GM12878 (cell line): ENCODE measurements around the gene MYRF. TPM values are rescaled to one million over a fixed set of nuclear protein-coding genes. Genes with fewer than 3 reads are reported as not detected.

ENCODE experiments used
- ATAC-seq: fragments of 200-7000 bp; cut with Tn5 transposase; 3 replicates; pipeline ENCODE4 v1.9.1; 2020; ENCODE audit warnings: mild to moderate bottlenecking, moderate library complexity
- BruUV-seq: library from RNA; stranded (reverse); fragments of 400-500 nt; replicated peaks from 2 replicates; lab custom pipeline; 2021; lab: Mats Ljungman, UMichigan
- CTCF ChIA-PET: fragments of 300-600 bp; sonication (Branson Sonifier 250); formaldehyde crosslinking; extraction: SDS; loops from one replicate; lab custom pipeline; 2021; ENCODE audit warnings: inconsistent platforms; lab: Yijun Ruan, JAX
- POLR2A ChIA-PET: fragments of 350-600 bp; formaldehyde crosslinking; extraction: SDS; loops from one replicate; lab custom pipeline; 2021; ENCODE audit warnings: inconsistent platforms; lab: Charles Lee
- RAD21 ChIA-PET: fragments of 300-600 bp; sonication (Branson Sonifier 250); formaldehyde crosslinking; loops from one replicate; lab custom pipeline; 2023; ENCODE audit warnings: antibody characterized with exemption; ENCODE audit not compliant: unreplicated experiment; lab: Charles Lee
- SMC1A ChIA-PET: fragments of 300-600 bp; sonication (Branson Sonifier 250); formaldehyde crosslinking; loops from one replicate; lab custom pipeline; 2023; ENCODE audit not compliant: unreplicated experiment, uncharacterized antibody; lab: Charles Lee
- DNase-seq: peaks from one replicate; pipeline ENCODE4 v3.0.0-alpha.2; 2011; ENCODE audit warnings: low read depth, low spot score
- FAIRE-seq: peaks from 3 replicates; lab custom pipeline; 2011; peaks lifted over from hg19 to GRCh38; lab: Jason Lieb, UNC
- H2AFZ ChIP-seq: 2 replicates; pipeline ENCODE4 v1.6.0; 2011; ENCODE audit warnings: low read depth, low read length, control low read depth; ENCODE audit not compliant: control insufficient read depth
- H3K27ac ChIP-seq: 2 replicates; pipeline ENCODE4 v1.5.1; 2011; ENCODE audit warnings: control low read depth; ENCODE audit not compliant: control insufficient read depth, insufficient read depth
- H3K27me3 ChIP-seq, 2 experiments: replicated peaks in 1 of 2; 2 replicates each; pipeline versions ENCODE4 v1.6.0 to v1.6.1; 2011; ENCODE audit warnings: low read length in 1 of 2; ENCODE audit not compliant: control insufficient read depth in 2 of 2, insufficient read depth in 2 of 2
- H3K36me3 ChIP-seq, 2 experiments: 2 replicates each; pipeline ENCODE4 v1.5.1; 2011; ENCODE audit warnings: low read length in 1 of 2; ENCODE audit not compliant: control insufficient read depth in 2 of 2, insufficient read depth in 2 of 2
- H3K4me1 ChIP-seq: 2 replicates; pipeline ENCODE4 v1.6.1; 2011; ENCODE audit warnings: mild to moderate bottlenecking, low read length, moderate library complexity, mixed read lengths; ENCODE audit not compliant: control insufficient read depth, insufficient read depth
- H3K4me2 ChIP-seq: 2 replicates; pipeline ENCODE4 v1.6.0; 2011; ENCODE audit warnings: control low read depth; ENCODE audit not compliant: control insufficient read depth, insufficient read depth
- H3K4me3 ChIP-seq: fragments of 200-600 bp; sonication (generic); 2 replicates; pipeline ENCODE4 v1.5.1; 2016
- H3K79me2 ChIP-seq: 2 replicates; pipeline ENCODE4 v1.6.0; 2011; ENCODE audit warnings: low read length; ENCODE audit not compliant: control insufficient read depth, insufficient read depth
- H3K9ac ChIP-seq: 2 replicates; pipeline ENCODE4 v1.8.0; 2011; ENCODE audit warnings: low read length, control low read depth, mixed read lengths; ENCODE audit not compliant: control insufficient read depth, insufficient read depth
- H3K9me3 ChIP-seq: replicated peaks from 3 replicates; pipeline ENCODE4 v1.5.1; 2011; ENCODE audit warnings: mild to moderate bottlenecking, low read length; ENCODE audit not compliant: control insufficient read depth, insufficient read depth
- H4K20me1 ChIP-seq: 2 replicates; pipeline ENCODE4 v1.6.0; 2011; ENCODE audit not compliant: control insufficient read depth, insufficient read depth
- HDGF ChIP-seq: fragments of 450-650 bp; IDR thresholded peaks from 2 replicates; pipeline ENCODE4 v1.6.1; 2016; ENCODE audit warnings: antibody characterized with exemption
- MTA2 ChIP-seq: fragments of 450-650 bp; IDR thresholded peaks from 2 replicates; pipeline ENCODE4 v1.6.1; 2016; ENCODE audit warnings: low read depth, mild to moderate bottlenecking, moderate library complexity
- MTA3 ChIP-seq: IDR thresholded peaks from 2 replicates; pipeline ENCODE4 v1.6.1; 2012; ENCODE audit warnings: low read length, inconsistent platforms, borderline replicate concordance
- RFX5 ChIP-seq: IDR thresholded peaks from 2 replicates; pipeline ENCODE4 v1.6.1; 2011; ENCODE audit warnings: low read depth, low read length, improper control_type of control experiment
- WGBS: methylation state at CpG from one replicate; pipeline ENCODE4 v1.1.6; 2016; ENCODE audit warnings: low lambda C conversion rate; ENCODE audit not compliant: insufficient replicate concordance, insufficient coverage; ENCODE audit errors: missing lambda C conversion rate; 5-methylcytosine and 5-hydroxymethylcytosine counted together
- in situ Hi-C: fragments of 300-500 bp; cut with MboI; formaldehyde crosslinking; loops from 9 replicates; pipeline ENCODE4 v1.14.3; 2018; ENCODE audit warnings: mixed read lengths
- intact Hi-C: fragments of 100-400 bp; cut with micrococcal nuclease; formaldehyde crosslinking; loops from one replicate; pipeline ENCODE4 v1.14.2; 2022; ENCODE audit not compliant: unreplicated experiment
- polyA plus RNA-seq, 11 experiments: library from polyadenylated mRNA; depleted of rRNA in 4 of 11; unstranded in 6 of 11; stranded (reverse) in 5 of 11; fragments of >200 nt; fragmentation: Nextera tagmentation in 4 of 11; fragmentation: Illumina TruSeq in 1 of 11; extraction: Ambion mirVana in 4 of 11; extraction: Trizol in 1 of 11; gene quantifications; 1 replicate in 1 of 11; 2 replicates in 10 of 11; pipeline versions ENCODE4 v1.2.1 to v1.2.3, GENCODE V29; 2011 to 2016; ENCODE audit warnings: inconsistent platforms in 2 of 11, missing spikeins in 2 of 11, low read depth in 1 of 11
- total RNA-seq, 4 experiments: library from RNA; depleted of rRNA in 3 of 4; stranded (reverse); fragments of >200 nt in 3 of 4; fragmentation: Illumina TruSeq in 1 of 4; extraction: Trizol in 1 of 4; gene quantifications; 2 replicates each; pipeline versions ENCODE4 v1.2.1 to v1.2.3, GENCODE V29; 2013 to 2021

Gene MYRF
- total and polyA plus RNA-seq, 10 of the 15 experiments (the other 5 are each of a cell fraction or from before 2014, with no cell fraction given): 0.27 to 15.6 (median 0.89) TPM

- no peak for TF ChIP-seq HDGF
- TF ChIP-seq, all 136 proteins: peak for 16
Measured at GRCh38 chr11:61828629-61829407, 76.4 kb downstream of the MYRF start (continued).

DNA sequence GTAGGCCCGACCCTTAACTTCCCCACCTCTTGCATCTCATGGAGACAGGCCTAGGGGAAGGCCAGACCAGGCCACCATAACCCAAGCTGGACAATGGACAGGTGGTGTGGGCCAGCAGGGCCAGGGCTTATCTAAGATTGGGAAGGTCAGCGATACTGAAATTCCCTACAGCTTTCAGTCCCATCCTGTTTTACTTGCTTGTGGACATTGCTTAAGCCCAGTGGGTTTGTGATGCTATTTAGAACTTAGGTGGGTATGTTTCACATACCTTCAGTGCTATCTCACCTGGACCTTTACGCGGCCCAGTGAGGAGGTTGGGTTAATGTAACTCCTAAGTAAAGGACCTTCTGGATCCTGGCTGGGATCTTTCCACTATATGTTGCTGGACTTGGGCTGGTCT, 77.4 kb downstream of the MYRF start:
- in situ Hi-C loops (no loop called here), intact Hi-C loops (loop anchor here (5.0 kb wide), 1 partner anchor 137 kb away; the partner anchor contains the start of gene FTH1)
- Histone ChIP-seq H3K9me3 (no peaks in the 10 kb centered on the region), H3K36me3 (peaks cover 0 to 9% of the 10 kb centered on the region in 2 experiments; a peak in 1 of 4 replicates), H4K20me1 (no peaks in the 10 kb centered on the region), H2AFZ (no peak overlapping the region), H3K4me1 (peaks cover 32% of the 10 kb centered on the region), H3K4me3 (peak overlapping the region; percentile 100), H3K27me3 (no peaks in the 10 kb centered on the region), H3K9ac (peak overlapping the region; percentile 95), H3K27ac (peak overlapping the region; percentile 95), H3K79me2 (peaks cover 76% of the 10 kb centered on the region), H3K4me2 (peak overlapping the region; percentile 82)
- ChIA-PET POLR2A (interaction anchor here (0.6 to 6.9 kb wide), 6 partner anchors 12 to 235 kb away, joined by 3 to 167 read pairs (median 18); partner anchors contain the start of gene FADS1), SMC1A (interaction anchor here (2.7 to 6.2 kb wide), 2 partner anchors 13 to 32 kb away, joined by 22 to 67 read pairs; partner anchors contain the start of gene FADS1), RAD21 (interaction anchor here (2.5 to 6.9 kb wide), 3 partner anchors 13 to 73 kb away, joined by 7 to 51 read pairs (median 48); partner anchors contain the start of gene FADS1), CTCF (interaction anchor here (0.9 to 9.7 kb wide), 6 partner anchors 12 to 252 kb away, joined by 3 to 75 read pairs (median 4); partner anchors contain the start of gene FADS1)
- BruUV-seq: no TSS peak
- 60% methylated on average over 4 of the region's 4 CpGs for WGBS
- no peak for FAIRE-seq
- no peak for DNase-seq
- no peak for ATAC-seq
- TF ChIP-seq MTA3: 0 out of 2 replicates have a peak, but pooled peaks have one; percentile 49
- no peak for TF ChIP-seq RFX5
- no peak for TF ChIP-seq MTA2
